Measurements from ENCODE around the gene ALPL. TPM values are rescaled to one million over a fixed set of nuclear protein-coding genes. Genes with fewer than 3 reads are reported as not detected.

ALPL gene
- total and polyA plus RNA-seq, 4 donors = 3.3 to 93.1 (median 40.7) TPM

GRCh38 chr1:21626921-21627339 is 117.7 kb downstream of the ALPL start (continued):
- TF ChIP-seq REST (IDR thresholded peaks at IDR 0.05) (no peak), RXRA (IDR thresholded peaks at IDR 0.05) (no peak)

Other genes starting within 250 kb of the ALPL start
- 10 to 100 TPM; 38.9 to 40.2 TPM for gene ECE1, start 219.0 kb upstream of the ALPL start, total RNA-seq
- 10 to 100 TPM; 29.3 to 46.4 TPM for gene ECE1, start 219.0 kb upstream of the ALPL start, polyA plus RNA-seq
- gene NBPF3, start 69.3 kb upstream of the ALPL start, total RNA-seq = 1 to 10 TPM; 1.5 to 4.0 TPM
- gene NBPF3, start 69.3 kb upstream of the ALPL start, polyA plus RNA-seq = 1 to 10 TPM; 1.4 to 2.0 TPM
- 10 to 100 TPM; 10.7 to 23.1 TPM for gene RAP1GAP, start 159.9 kb downstream of the ALPL start, total RNA-seq
- 10 to 100 TPM in 1 of 2 donors, 1 to 10 TPM in 1; 8.6 to 11.8 TPM for gene RAP1GAP, start 159.9 kb downstream of the ALPL start, polyA plus RNA-seq

Data from liver (tissue), 5 donors.